CD8-positive, alpha-beta memory T cell (primary cell): ENCODE measurements around the gene ZSWIM5. TPM values are rescaled to one million over a fixed set of nuclear protein-coding genes. Genes with fewer than 3 reads are reported as not detected.
A peak's percentile ranks its signal among the peaks of the same experiment; 100 is the strongest.

Experiments used
- CTCF ChIA-PET: fragments of 350-600 bp; sonication (Branson Sonifier 250); formaldehyde crosslinking; loops from one replicate; lab custom pipeline; 2021; ENCODE audit warnings: antibody characterized with exemption; lab: Charles Lee
- POLR2A ChIA-PET: fragments of 350-600 bp; sonication (Branson Sonifier 250); formaldehyde crosslinking; loops from one replicate; lab custom pipeline; 2021; ENCODE audit warnings: antibody characterized with exemption; lab: Charles Lee
- DNase-seq, 5 donors: peaks; one replicate each; pipeline versions ENCODE4 v3.0.0 to v3.0.0-alpha.2; 2020 to 2022; ENCODE audit warnings: mixed read lengths in 1 of 5
- H3K27ac ChIP-seq: one replicate; pipeline ENCODE4 v1.7.0; 2013; ENCODE audit warnings: low read depth, mild to moderate bottlenecking, low read length, moderate library complexity
- H3K27me3 ChIP-seq: 2 replicates; pipeline ENCODE4 v1.7.0; 2013; ENCODE audit warnings: low read length, mild to moderate bottlenecking; ENCODE audit not compliant: insufficient read depth, poor library complexity, severe bottlenecking
- H3K36me3 ChIP-seq: 2 replicates; pipeline ENCODE4 v1.7.0; 2013; ENCODE audit warnings: mild to moderate bottlenecking, low read length, moderate library complexity; ENCODE audit not compliant: insufficient read depth
- H3K4me1 ChIP-seq: 2 replicates; pipeline ENCODE4 v1.7.0; 2013; ENCODE audit warnings: mild to moderate bottlenecking, low read length, moderate library complexity; ENCODE audit not compliant: insufficient read depth
- H3K4me3 ChIP-seq: 2 replicates; pipeline ENCODE4 v1.7.0; 2013; ENCODE audit warnings: mild to moderate bottlenecking, low read length
- H3K9me3 ChIP-seq: 2 replicates; pipeline ENCODE4 v1.7.0; 2013; ENCODE audit warnings: mild to moderate bottlenecking, low read length
- H3K27ac Mint-ChIP-seq, 8 donors: one replicate each; pipeline ENCODE4 v1.8.0; 2020 to 2021; ENCODE audit warnings: mixed read lengths in 8 of 8, mild to moderate bottlenecking in 6 of 8, inconsistent platforms in 3 of 8, moderate library complexity in 3 of 8
- H3K27me3 Mint-ChIP-seq, 2 donors: one replicate each; pipeline ENCODE4 v1.8.0; 2020 to 2021; ENCODE audit warnings: mixed read lengths in 2 of 2, mild to moderate bottlenecking in 1 of 2, moderate library complexity in 1 of 2
- H3K36me3 Mint-ChIP-seq, 3 donors: one replicate each; pipeline ENCODE4 v1.8.0; 2020 to 2021; ENCODE audit warnings: mixed read lengths in 3 of 3, inconsistent platforms in 1 of 3, mild to moderate bottlenecking in 1 of 3
- H3K4me1 Mint-ChIP-seq, 3 donors: one replicate each; pipeline ENCODE4 v1.8.0; 2020 to 2021; ENCODE audit warnings: mixed read lengths in 3 of 3, inconsistent platforms in 1 of 3, mild to moderate bottlenecking in 1 of 3
- H3K4me3 Mint-ChIP-seq, 7 donors: one replicate each; pipeline ENCODE4 v1.8.0; 2020 to 2021; ENCODE audit warnings: mixed read lengths in 7 of 7, mild to moderate bottlenecking in 6 of 7, moderate library complexity in 4 of 7, inconsistent platforms in 2 of 7
- H3K9me3 Mint-ChIP-seq, 5 donors: one replicate each; pipeline ENCODE4 v1.8.0; 2020 to 2022; ENCODE audit warnings: mixed read lengths in 5 of 5, mild to moderate bottlenecking in 3 of 5, moderate library complexity in 2 of 5, inconsistent platforms in 1 of 5
- polyA plus RNA-seq: library from polyadenylated mRNA; unstranded; fragments of 300-500 nt; fragmentation: Illumina TruSeq; gene quantifications from one replicate; pipeline ENCODE4 v1.2.3, GENCODE V29; 2021
- total RNA-seq, 2 experiments: library from RNA; stranded (reverse); gene quantifications; one replicate each; pipeline ENCODE4 v1.2.3, GENCODE V29; 2021

ZSWIM5 gene
- total and polyA plus RNA-seq, 3 experiments from 2014 or later: 0.69 to 1.4 (median 1.3) TPM

DNA sequence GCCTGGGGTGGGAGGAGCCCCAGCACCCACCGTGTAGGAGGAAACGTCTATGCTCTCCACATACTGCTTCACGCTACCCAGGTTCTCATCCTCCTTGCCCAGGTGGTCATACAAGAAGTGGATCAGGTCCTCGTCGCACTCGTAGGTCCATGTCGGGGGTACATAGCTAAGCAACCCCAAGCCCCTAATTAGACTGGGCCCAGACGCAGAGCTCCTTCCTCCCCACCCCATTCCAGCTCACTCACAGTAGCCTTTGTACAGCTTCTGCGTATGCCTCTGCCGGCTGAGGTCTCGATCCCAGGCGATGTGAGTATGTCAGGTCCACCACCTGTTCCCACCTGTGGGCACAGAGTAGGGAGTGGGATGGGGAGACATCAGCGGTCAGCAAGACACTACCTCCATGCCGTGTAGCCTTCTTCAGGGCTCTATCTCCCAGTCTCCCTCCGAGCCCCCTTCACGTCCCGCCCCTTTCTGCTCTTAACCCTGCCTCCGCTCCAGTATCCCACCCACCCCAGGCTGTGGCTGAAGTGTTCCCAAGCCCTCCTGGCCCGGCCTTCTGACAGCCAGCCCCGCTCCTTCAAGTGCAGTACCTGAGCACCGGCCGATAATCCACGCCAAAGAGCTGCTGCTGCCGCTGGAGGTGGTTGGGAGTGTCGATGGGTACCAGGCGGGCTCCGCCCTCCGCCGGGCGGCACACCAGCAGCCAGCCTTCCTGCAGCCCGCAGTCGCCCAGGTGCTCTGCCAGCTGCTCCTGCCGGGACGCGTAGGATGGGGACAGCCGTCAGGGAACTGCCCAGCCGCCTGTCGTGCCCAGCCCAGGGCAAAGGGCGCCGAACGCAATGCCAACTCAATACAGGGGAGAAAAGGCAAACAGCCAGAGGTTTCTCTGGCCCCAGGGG is 196.2 kb downstream of the ZSWIM5 start:
- peaks cover 37 to 60% (median 56%) of the 10 kb centered on the region in 3 donors for H3K4me1 Mint-ChIP-seq
- peak overlapping the region in 7 of 8 donors; percentile 45 to 86 (median 75) for H3K27ac Mint-ChIP-seq

DNA sequence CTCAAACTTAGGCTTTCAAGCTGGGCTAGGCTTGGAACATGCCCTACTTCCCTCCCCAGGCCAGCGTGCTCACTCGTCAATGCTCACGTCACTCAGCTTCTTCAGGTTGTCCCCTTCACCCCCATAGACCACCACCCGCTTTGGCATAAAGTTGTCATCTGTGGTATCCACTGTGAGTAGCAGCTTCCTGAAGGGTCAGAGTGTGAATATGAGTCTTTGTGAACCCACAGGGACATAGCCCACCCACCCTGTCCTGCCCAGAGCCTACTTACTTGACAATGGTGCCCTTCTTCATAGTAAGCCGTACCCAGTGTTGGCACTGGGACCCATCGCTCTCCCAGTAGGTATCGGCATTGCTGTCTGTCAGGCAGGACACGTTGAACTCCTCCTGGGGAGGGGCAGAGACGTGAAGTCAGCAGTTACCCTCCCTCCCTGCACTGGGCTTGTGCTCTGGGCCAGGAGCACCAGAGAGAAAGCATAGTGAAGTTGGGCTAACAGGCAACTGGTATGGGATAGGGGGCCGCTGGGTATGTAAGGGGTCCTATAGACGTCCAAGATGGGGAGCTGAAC is 197.0 kb downstream of the ZSWIM5 start:
- CTCF ChIA-PET: interaction anchor here (0.9 to 6.6 kb wide), 5 partner anchors 209 to 574 kb away, joined by 3 to 173 read pairs (median 11); partner anchors contain the start of genes MUTYH, NASP, PLK3 and TOE1
- Mint-ChIP-seq H3K27ac (peak overlapping the region; percentile 45 to 86 (median 73)), H3K4me3 (peak overlapping the region; percentile 82 to 98 (median 94)), H3K27me3 (peaks cover 0 to 3% of the 10 kb centered on the region in 2 donors), H3K36me3 (peaks cover 0 to 67% (median 21%) of the 10 kb centered on the region in 3 donors), H3K9me3 (no peaks in the 10 kb centered on the region), H3K4me1 (peaks cover 33 to 54% (median 53%) of the 10 kb centered on the region in 3 donors)
- Histone ChIP-seq H3K4me3 (peak overlapping the region; percentile 66), H3K27ac (no peak overlapping the region), H3K27me3 (no peaks in the 10 kb centered on the region), H3K9me3 (no peaks in the 10 kb centered on the region), H3K36me3 (peaks cover 43% of the 10 kb centered on the region), H3K4me1 (peaks cover 31% of the 10 kb centered on the region)
- no peak for DNase-seq
- POLR2A ChIA-PET: interaction anchor here (1.4 to 2.6 kb wide), 2 partner anchors 23 to 200 kb away, joined by 11 to 13 read pairs; partner anchors contain the start of genes BTBD19 and EIF2B3

More for the DNA sequence above, 196.2 kb downstream of the ZSWIM5 start:
- POLR2A ChIA-PET: interaction anchor here (0.6 to 3.2 kb wide), 18 partner anchors 10 to 722 kb away, joined by 3 to 55 read pairs (median 6); partner anchors contain the start of genes BTBD19, EIF2B3, MUTYH and NASP
- no peaks in the 10 kb centered on the region for H3K9me3 ChIP-seq
- H3K4me1 ChIP-seq: peaks cover 31% of the 10 kb centered on the region
- H3K4me3 ChIP-seq: peak overlapping the region; percentile 66
- H3K36me3 ChIP-seq: peaks cover 39% of the 10 kb centered on the region
- no peaks in the 10 kb centered on the region for H3K27me3 ChIP-seq
- DNase-seq: peak in 3 of 5 donors; percentile 9 to 52 (median 15)
- Mint-ChIP-seq H3K9me3 (no peaks in the 10 kb centered on the region), H3K4me3 (peak overlapping the region; percentile 82 to 98 (median 94)), H3K27me3 (no peaks in the 10 kb centered on the region), H3K36me3 (peaks cover 0 to 66% (median 17%) of the 10 kb centered on the region in 3 donors)
- H3K27ac ChIP-seq: peak overlapping the region; percentile 74
- CTCF ChIA-PET: interaction anchor here (0.9 to 6.6 kb wide), 17 partner anchors 12 to 573 kb away, joined by 3 to 173 read pairs (median 5); partner anchors contain the start of genes BEST4, EIF2B3, MUTYH and NASP

DNA sequence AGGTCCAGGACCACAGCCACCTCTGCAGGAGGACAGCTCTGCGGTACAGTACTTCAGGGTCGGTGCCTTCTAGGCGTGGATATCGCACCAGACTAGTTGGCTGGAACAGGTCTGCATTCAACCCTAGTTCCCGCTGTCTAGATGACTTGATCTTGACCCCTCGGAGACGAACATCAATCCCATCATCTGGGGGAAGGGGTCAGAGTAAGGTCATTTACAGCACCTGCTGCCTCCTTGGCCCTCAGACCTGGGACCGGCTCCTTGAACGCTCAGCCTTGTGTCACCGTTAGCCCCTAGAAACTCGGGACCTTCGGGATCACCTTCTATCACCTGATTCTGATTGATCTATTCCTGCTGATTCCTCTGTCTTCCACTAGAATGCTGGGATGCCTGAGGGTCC is 197.9 kb downstream of the ZSWIM5 start:
- ChIA-PET POLR2A (no interaction called here), CTCF (interaction anchor here (1.2 to 6.6 kb wide), 3 partner anchors 10 to 293 kb away, joined by 3 to 173 read pairs (median 4); partner anchors contain the start of gene PLK3)
- Mint-ChIP-seq H3K27ac (peak overlapping the region in 4 of 8 donors; percentile 17 to 85 (median 54)), H3K36me3 (peaks cover 0 to 72% (median 21%) of the 10 kb centered on the region in 3 donors), H3K4me3 (peak overlapping the region in 6 of 7 donors; percentile 5 to 56 (median 38)), H3K9me3 (no peaks in the 10 kb centered on the region), H3K27me3 (peaks cover 0 to 3% of the 10 kb centered on the region in 2 donors), H3K4me1 (peaks cover 28 to 50% (median 50%) of the 10 kb centered on the region in 3 donors)
- Histone ChIP-seq H3K4me1 (peaks cover 31% of the 10 kb centered on the region), H3K36me3 (peaks cover 51% of the 10 kb centered on the region), H3K9me3 (no peaks in the 10 kb centered on the region), H3K27me3 (no peaks in the 10 kb centered on the region), H3K27ac (no peak overlapping the region), H3K4me3 (no peak overlapping the region)
- no peak for DNase-seq

DNA sequence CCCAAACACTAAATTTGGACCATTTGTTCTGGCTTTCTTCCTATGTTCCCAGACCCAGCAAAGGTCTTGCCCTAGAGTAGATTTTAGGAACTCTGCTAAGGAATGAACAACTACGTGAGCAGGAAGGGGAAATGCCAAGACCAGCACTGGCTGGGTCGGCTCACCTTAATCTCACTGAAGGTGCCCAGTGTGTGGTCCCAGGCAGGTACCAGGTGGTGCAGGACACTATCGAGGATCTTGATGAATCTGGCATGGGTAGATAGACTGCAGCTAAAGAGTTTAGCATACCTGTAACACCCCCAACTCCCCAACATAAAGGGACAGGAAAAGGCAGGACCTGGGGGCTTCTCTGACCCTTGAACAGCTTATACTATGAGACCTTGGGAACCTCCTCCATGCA is 198.3 kb downstream of the ZSWIM5 start:
- peaks cover 0 to 3% of the 10 kb centered on the region in 2 donors for H3K27me3 Mint-ChIP-seq
- H3K27me3 ChIP-seq: no peaks in the 10 kb centered on the region
- H3K4me1 ChIP-seq: peaks cover 28% of the 10 kb centered on the region
- H3K4me3 ChIP-seq: no peak overlapping the region
- H3K9me3 Mint-ChIP-seq: no peaks in the 10 kb centered on the region
- peaks cover 27 to 48% (median 46%) of the 10 kb centered on the region in 3 donors for H3K4me1 Mint-ChIP-seq
- POLR2A ChIA-PET: no interaction called here
- H3K36me3 Mint-ChIP-seq: peaks cover 0 to 76% (median 23%) of the 10 kb centered on the region in 3 donors
- no peaks in the 10 kb centered on the region for H3K9me3 ChIP-seq
- no peak for DNase-seq
- H3K27ac ChIP-seq: no peak overlapping the region
- peak overlapping the region in 4 of 7 donors; percentile 7 to 56 (median 38) for H3K4me3 Mint-ChIP-seq
- peak overlapping the region in 3 of 8 donors; percentile 17 to 83 (median 32) for H3K27ac Mint-ChIP-seq
- peaks cover 55% of the 10 kb centered on the region for H3K36me3 ChIP-seq
- CTCF ChIA-PET: interaction anchor here (1.2 kb wide), 1 partner anchor 10 kb away, joined by 3 read pairs; no protein-coding TSS in a partner anchor

DNA sequence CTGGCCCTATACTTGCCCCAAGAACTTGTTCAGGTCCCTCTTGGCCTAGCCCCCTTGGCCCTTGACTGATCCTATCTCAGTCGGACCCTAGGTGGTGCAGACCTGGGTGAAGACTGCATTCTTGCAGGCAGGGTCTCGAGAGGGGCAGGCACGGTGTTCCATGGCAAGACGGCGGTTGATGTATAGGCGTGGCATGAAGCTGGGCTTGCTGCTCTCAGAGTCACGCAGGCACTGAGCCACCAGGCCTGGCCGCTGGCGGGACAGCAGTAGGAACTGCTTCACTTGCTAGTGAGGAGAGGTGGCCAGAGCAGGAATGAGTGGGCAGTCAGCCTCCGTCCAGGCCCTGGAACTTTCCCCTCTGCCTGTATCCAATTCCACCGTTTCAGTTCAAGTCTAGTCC is 199.1 kb downstream of the ZSWIM5 start:
- ChIA-PET POLR2A (no interaction called here), CTCF (no interaction called here)
- peak overlapping the region in 1 of 8 donors; percentile 17 for H3K27ac Mint-ChIP-seq

DNA sequence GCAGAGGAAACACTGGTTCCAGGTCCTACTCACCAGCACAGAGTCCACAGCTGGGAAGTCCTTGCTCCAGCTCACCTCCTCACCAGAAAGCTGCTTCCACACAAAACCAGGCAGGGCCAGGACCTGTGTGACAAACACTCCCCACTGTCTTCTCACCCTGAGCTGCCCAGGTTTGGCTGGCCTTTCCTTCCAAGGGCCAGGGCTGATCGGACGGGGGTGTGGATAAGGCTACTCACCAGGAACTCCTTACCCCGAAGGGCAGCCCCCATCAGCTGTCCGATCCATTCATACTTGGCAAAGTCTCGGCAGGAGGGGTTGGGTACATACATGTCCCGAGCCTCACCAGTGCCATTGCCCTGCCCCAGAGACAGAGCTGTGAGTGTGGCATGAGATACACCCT is 200.6 kb downstream of the ZSWIM5 start:
- CTCF ChIA-PET: interaction anchor here (0.8 to 1.4 kb wide), 2 partner anchors 298 to 487 kb away, joined by 3 to 4 read pairs; no protein-coding TSS in a partner anchor
- POLR2A ChIA-PET: no interaction called here
- H3K27me3 Mint-ChIP-seq: peaks cover 0 to 3% of the 10 kb centered on the region in 2 donors

More for the DNA sequence above, 199.1 kb downstream of the ZSWIM5 start:
- peaks cover 26 to 40% (median 38%) of the 10 kb centered on the region in 3 donors for H3K4me1 Mint-ChIP-seq
- peaks cover 0 to 3% of the 10 kb centered on the region in 2 donors for H3K27me3 Mint-ChIP-seq
- Histone ChIP-seq H3K9me3 (no peaks in the 10 kb centered on the region), H3K4me1 (peaks cover 20% of the 10 kb centered on the region), H3K27ac (no peak overlapping the region), H3K27me3 (no peaks in the 10 kb centered on the region), H3K36me3 (peaks cover 60% of the 10 kb centered on the region), H3K4me3 (no peak overlapping the region)
- no peaks in the 10 kb centered on the region for H3K9me3 Mint-ChIP-seq
- peak overlapping the region in 1 of 7 donors; percentile 56 for H3K4me3 Mint-ChIP-seq
- DNase-seq: no peak
- peaks cover 5 to 84% (median 27%) of the 10 kb centered on the region in 3 donors for H3K36me3 Mint-ChIP-seq

DNA sequence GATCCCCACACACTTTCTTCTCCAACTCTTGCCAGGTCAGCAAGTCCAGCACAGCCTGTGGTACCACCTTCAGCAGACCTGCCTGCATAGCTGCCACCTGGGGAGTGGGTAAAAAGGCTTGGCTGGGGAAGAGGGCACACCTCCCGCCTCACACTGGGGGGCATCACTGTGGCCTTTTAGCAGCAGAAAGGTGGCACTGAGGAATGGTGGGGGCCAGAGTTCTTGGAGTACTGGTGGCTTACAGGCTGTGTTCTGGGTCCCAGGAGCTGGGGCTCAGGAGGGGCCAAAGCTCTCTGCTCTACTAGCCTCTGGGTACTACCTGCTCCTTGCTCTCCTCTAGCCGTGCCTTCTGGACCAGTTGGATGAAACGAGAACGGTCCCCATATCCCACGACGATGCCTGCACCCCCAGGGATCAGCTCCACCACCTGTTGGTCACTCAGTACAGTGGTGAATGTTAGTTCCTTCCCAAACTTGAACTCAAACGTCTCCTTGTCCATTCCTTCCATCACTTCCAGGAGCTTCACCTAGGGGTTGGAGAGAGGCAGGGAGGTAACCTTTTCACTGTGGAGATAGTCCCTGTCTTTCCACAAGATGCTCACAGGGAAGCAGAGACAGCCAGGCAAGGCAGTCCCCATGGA is 202.0 kb downstream of the ZSWIM5 start:
- Histone ChIP-seq H3K9me3 (no peaks in the 10 kb centered on the region), H3K36me3 (peaks cover 59% of the 10 kb centered on the region), H3K27ac (no peak overlapping the region), H3K4me1 (peaks cover 2% of the 10 kb centered on the region), H3K27me3 (no peaks in the 10 kb centered on the region), H3K4me3 (no peak overlapping the region)
- ChIA-PET CTCF (interaction anchor here (0.7 to 1.5 kb wide), 2 partner anchors 10 to 18 kb away, joined by 3 to 8 read pairs; partner anchors contain the start of gene EIF2B3), POLR2A (no interaction called here)
- peaks cover 9 to 24% (median 19%) of the 10 kb centered on the region in 3 donors for H3K4me1 Mint-ChIP-seq
- peak overlapping the region in 5 of 8 donors; percentile 9 to 84 (median 32) for H3K27ac Mint-ChIP-seq
- H3K36me3 Mint-ChIP-seq: peaks cover 5 to 84% (median 30%) of the 10 kb centered on the region in 3 donors
- H3K9me3 Mint-ChIP-seq: no peaks in the 10 kb centered on the region
- no peak for DNase-seq
- H3K4me3 Mint-ChIP-seq: peak overlapping the region in 1 of 7 donors; percentile 18
- peaks cover 0 to 3% of the 10 kb centered on the region in 2 donors for H3K27me3 Mint-ChIP-seq

More for the DNA sequence above, 200.6 kb downstream of the ZSWIM5 start:
- Histone ChIP-seq H3K4me3 (no peak overlapping the region), H3K27ac (no peak overlapping the region), H3K27me3 (no peaks in the 10 kb centered on the region), H3K4me1 (peaks cover 12% of the 10 kb centered on the region), H3K9me3 (no peaks in the 10 kb centered on the region), H3K36me3 (peaks cover 60% of the 10 kb centered on the region)
- no peak for DNase-seq
- peak overlapping the region in 1 of 7 donors; percentile 84 for H3K4me3 Mint-ChIP-seq
- H3K4me1 Mint-ChIP-seq: peaks cover 18 to 30% (median 28%) of the 10 kb centered on the region in 3 donors
- peak overlapping the region in 2 of 8 donors; percentile 29 to 63 for H3K27ac Mint-ChIP-seq
- no peaks in the 10 kb centered on the region for H3K9me3 Mint-ChIP-seq
- peaks cover 5 to 94% (median 30%) of the 10 kb centered on the region in 3 donors for H3K36me3 Mint-ChIP-seq
